Hematopoietic multipotent progenitor cell treated with erythropoietin and hydrocortisone succinate and interleukin-3 and kit ligand, for 6 days (in vitro differentiated cells): Measurements from ENCODE around the gene SLC25A31.

Experiments
- DNase-seq: peaks from one replicate; pipeline ENCODE4 v3.0.0-alpha.2; 2015

The SLC25A31 gene

GRCh38 chr4:127778102-127778501 is 47.9 kb downstream of the SLC25A31 start:
- DNase-seq = no peak

GRCh38 chr4:127780598-127780997 is 50.4 kb downstream of the SLC25A31 start:
- no peak for DNase-seq

GRCh38 chr4:127781300-127782024 is 51.3 kb downstream of the SLC25A31 start:
- no peak for DNase-seq

GRCh38 chr4:127782025-127782274 is 51.8 kb downstream of the SLC25A31 start:
- peak; percentile 89 for DNase-seq

GRCh38 chr4:127782275-127783025 is 52.2 kb downstream of the SLC25A31 start, which contains the start of gene HSPA4L:
Gene HSPA4L (plus strand): TSS chr4:127782322. CDS start chr4:127782551, 229 bp downstream.
- DNase-seq = peak; percentile 73

- DNase-seq = peak; percentile 69
Measured at GRCh38 chr4:127783026-127783769, 53.0 kb downstream of the SLC25A31 start.

GRCh38 chr4:127783955-127784770 is 54.0 kb downstream of the SLC25A31 start:
- no peak for DNase-seq

GRCh38 chr4:127788517-127788916 is 58.3 kb downstream of the SLC25A31 start:
- DNase-seq = peak; percentile 57

GRCh38 chr4:127791391-127791790 is 61.2 kb downstream of the SLC25A31 start:
- no peak for DNase-seq

GRCh38 chr4:127793528-127793927 is 63.3 kb downstream of the SLC25A31 start:
- no peak for DNase-seq

GRCh38 chr4:127799711-127800110 is 69.5 kb downstream of the SLC25A31 start:
- DNase-seq = no peak

- no peak for DNase-seq
Measured at GRCh38 chr4:127809173-127809800, 79.1 kb downstream of the SLC25A31 start.

GRCh38 chr4:127810551-127810950 is 80.4 kb downstream of the SLC25A31 start:
- no peak for DNase-seq

- no peak for DNase-seq
Measured at GRCh38 chr4:127822430-127822829, 92.2 kb downstream of the SLC25A31 start.
